GM13976 (cell line): ENCODE results near the gene EDN2.

Experiments
- DNase-seq: peaks from one replicate; pipeline ENCODE4 v3.0.0; 2012; ENCODE audit warnings: low spot score
- in situ Hi-C: fragments of 300-500 bp; cut with MboI; formaldehyde crosslinking; loops from one replicate; pipeline ENCODE4 v1.12.0; 2022; ENCODE audit warnings: low sequenced_read_pairs, mixed read lengths, inconsistent platforms; ENCODE audit not compliant: unreplicated experiment
- TF ChIP-seq, protein P1 (sequence below): IDR thresholded peaks from 2 replicates; pipeline ENCODE4 v1.5.1; 2012; ENCODE audit warnings: borderline replicate concordance, mild to moderate bottlenecking; ENCODE audit not compliant: insufficient read depth; ENCODE audit errors: extremely low read depth, missing control alignments, control extremely low read depth

Gene EDN2

DNA sequence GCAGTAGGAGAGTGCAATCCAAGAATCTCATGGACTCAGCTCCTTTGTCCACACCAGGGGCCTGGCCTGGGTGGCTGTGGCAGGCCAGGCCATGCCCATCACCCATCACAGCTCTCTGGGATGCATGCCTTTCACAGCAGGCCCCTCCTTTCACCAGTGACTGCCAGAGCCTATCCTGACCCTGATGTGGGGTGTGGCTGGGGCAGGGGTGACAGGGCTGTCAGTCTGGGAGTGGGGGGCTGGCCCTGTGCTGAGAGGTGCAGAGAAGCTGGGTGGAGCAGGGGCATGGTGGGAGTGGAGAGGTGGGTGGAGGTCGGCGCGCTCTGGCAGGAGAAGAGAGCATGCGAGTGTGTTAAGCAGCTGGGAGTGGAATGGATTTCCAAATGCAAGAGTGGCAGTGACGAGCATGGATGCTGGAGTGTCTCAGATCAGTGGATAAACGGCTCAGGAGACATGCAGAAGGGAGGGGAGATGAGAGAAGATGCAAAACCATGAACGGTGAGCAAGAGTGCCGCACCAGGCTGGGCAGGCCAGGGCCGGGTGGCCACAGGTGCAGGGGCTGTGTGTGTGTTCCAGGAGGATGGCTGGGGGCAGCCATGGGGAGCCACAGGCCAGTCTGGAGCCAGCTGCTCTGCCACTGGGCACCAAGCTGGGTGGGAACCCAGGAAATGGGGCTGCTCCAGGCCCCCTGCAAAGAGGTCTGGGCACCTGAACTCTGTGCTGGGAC, 39.6 kb upstream of the EDN2 start:
- DNase-seq = no peak
- in situ Hi-C loops = no loop called here
- TF ChIP-seq, protein P1, sequence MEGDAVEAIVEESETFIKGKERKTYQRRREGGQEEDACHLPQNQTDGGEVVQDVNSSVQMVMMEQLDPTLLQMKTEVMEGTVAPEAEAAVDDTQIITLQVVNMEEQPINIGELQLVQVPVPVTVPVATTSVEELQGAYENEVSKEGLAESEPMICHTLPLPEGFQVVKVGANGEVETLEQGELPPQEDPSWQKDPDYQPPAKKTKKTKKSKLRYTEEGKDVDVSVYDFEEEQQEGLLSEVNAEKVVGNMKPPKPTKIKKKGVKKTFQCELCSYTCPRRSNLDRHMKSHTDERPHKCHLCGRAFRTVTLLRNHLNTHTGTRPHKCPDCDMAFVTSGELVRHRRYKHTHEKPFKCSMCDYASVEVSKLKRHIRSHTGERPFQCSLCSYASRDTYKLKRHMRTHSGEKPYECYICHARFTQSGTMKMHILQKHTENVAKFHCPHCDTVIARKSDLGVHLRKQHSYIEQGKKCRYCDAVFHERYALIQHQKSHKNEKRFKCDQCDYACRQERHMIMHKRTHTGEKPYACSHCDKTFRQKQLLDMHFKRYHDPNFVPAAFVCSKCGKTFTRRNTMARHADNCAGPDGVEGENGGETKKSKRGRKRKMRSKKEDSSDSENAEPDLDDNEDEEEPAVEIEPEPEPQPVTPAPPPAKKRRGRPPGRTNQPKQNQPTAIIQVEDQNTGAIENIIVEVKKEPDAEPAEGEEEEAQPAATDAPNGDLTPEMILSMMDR = no peak

DNA sequence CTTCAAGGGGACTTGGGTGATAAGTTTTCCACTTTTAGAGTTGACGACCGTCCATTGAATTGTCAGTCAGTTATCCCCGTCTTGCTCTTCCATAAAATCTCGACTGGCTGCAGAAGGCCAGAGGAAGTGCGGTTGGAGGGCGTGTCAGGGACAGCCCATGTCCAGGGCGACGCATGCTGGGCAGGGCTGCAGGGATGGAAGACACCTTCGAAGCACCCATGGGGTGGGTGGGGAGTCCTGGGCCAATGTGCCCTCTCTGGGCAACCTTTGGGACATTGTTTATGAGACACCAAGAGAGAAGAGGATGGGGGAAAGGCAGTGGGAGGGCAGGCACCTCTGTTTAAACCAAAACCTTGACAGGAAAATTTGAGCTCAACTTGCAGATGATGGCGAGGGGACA, 38.6 kb upstream of the EDN2 start:
- TF ChIP-seq, protein P1 = no peak
- DNase-seq = no peak
- in situ Hi-C loops = no loop called here

DNA sequence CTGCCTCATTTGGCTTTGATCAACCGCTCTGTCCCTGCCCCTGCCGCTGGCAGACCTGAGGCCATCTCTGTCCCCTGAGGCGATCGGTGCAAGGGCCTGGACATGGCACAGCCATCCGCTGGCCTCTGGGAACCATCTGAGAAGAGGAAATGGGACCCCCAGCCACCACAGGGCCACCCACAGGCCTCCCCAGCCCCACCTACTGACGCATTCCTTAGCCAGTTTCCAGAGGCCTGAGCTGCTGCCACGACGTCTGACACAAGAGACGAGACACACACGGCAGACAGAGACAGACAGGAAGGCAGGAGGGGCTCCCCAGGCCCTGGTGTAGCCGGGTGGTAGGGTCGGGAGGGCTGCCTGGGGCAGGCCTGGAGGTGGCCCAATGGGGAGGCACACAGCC, 37.3 kb upstream of the EDN2 start:
- in situ Hi-C loops = no loop called here
- DNase-seq = no peak
- TF ChIP-seq, protein P1 = no peak

DNA sequence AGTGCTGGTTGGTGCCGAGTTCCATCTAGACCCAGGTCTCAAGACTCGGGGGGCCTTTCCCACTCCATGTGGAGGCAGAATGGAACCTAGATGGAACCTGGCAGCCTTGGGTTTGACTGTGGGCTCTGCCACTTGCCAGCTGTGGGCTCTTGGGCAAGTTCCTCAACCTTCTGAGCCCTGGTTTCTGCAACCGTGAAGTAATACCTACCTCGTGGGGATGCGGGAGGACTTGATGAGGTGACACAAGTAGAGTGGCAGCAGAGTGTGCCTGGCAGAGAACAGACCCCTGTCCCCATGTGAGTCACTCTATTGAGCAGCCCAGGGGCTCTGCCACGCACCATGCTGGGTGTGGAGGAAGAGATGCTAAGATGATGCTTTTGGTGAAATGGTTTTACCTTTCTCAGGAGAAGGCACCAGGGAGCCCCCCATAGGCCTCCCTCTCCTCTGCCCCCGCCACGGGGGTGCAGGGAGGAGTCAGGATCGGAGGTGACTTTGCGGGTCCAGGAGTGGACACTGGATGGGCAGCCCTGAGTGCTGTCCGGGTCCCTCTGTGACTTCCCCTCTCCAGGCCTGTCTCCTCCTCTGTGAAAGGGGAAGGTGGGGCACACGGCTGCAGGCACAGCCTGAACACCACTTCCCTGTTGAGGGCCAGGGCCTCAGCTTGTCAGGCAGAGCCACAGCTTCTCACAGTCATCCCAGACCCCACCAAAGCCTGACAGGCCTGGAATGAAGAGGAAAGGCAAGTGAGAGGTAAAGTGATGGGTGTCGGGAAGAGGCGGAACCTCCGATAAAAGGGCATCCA, 36.7 kb upstream of the EDN2 start:
- no peak for DNase-seq
- TF ChIP-seq, protein P1 = no peak
- in situ Hi-C loops = no loop called here

DNA sequence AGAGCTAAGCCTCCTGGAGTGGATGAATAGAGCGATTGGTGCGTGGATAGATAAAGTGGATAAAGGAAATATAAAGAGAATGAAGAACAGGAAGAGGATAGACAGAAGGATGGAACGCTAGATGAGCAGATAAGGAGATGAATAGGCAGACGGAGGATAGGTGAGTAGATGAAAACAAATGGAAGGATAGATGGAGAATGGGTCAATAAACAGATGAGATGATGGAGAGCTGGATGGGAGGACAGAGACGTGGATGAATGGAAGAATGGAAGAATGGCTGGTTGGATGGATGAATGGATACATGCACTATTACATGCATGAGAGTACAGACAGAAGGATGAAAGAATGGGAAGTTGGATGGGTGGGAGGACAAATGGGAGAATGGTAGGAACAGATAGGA, 35.2 kb upstream of the EDN2 start:
- in situ Hi-C loops = no loop called here
- no peak for DNase-seq
- TF ChIP-seq, protein P1 = no peak

DNA sequence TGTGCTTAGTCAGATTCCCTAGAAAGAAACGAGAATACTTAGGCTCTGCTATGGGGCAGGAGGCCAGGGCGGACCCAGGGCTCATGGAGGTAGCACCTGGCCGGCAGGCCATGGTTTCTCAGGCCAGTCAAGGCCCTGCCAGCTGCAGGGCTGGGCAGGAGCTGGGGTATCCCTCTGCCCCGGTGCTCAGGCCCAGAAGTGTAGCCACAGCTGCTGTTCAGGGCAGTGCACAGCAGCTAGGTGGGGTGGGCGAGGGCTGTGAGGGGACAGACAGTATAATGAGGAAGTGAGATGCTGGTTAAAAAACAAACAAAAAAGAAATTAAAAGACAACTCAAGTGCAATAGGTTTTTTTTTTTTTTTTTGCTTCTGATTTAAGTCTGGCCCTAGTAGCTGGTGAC, 34.0 kb upstream of the EDN2 start:
- TF ChIP-seq, protein P1 = no peak
- DNase-seq = no peak
- in situ Hi-C loops = no loop called here
